ENCODE data around the gene MAN1B1.

The MAN1B1 gene

GRCh38 chr9:137088121-137088520 lies 1.3 kb downstream of the MAN1B1 start:
- no peak for DNase-seq

DNA sequence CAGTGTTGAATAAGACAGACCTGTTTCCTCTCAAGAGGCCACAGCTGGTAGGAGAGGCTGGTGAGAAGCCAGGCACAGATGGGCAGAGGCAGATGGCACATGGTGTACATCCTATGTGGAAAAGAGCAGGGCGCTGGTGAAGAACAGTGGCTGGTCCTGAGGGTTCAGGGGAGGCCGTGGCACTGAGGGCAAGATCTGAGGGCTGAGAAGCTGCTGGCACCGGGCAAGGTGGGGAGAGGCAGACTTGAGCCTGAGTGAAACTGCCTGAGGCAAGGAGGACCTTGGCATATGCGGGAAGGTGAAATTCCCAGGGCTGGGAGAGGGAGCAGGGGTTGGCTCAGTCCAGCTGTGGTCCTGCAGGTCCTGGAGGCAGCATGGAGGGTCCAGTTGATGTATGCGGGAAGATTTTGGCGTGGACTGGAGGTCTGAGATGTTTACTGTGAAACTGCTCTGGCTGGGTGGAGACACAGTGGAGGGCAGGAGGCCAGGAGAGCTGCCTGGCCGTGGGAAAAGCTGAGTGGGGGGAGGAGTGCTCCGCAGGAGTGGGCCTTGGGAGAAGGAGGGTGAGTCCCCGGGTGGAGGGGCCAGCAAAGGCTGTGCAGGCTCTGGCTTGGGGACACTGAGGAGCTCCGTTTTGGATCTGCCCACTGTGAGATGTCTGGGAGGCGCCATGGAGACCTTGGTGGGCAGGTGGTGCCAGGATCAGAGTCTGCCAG lies 2.6 kb downstream of the MAN1B1 start:
- DNase-seq = no peak

DNA sequence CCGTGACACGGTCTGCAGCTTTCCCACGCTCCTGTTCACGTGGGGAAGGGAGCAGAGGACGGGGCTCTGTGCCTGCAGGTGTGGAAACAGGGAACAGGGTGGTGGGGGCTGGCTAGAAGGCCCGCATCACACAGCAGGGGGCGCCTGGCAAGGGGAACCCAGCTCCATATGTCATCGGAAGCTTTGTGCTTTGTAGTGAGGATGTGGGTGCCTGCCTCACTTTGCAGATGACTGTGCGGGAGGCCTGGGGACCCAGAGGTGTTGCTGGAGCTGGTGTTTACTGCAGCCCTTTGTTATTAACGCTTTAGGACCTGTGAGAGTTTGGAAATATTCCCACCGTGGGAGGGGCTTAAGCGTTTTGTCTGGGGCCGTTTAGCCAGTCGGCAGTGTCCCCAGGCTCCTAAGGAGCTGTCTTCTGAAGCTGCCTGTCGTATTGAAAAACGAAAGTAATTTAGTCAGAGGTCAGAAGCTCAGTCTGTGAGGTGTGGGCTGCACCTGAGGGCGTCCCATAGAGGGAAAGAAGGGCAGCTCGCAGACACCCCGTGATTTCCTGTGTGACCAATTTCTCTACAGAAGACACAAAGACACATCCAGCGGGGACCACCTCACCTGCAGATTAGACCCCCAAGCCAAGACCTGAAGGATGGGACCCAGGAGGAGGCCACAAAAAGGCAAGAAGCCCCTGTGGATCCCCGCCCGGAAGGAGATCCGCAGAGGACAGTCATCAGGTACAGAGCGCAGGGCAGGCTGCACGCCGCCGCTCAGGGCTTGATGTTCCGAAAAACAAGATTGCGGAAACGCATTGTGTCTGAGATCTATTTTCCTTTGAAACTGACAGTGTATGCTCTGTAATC lies 9.1 kb downstream of the MAN1B1 start:
- DNase-seq = peak; percentile 85

GRCh38 chr9:137096785-137097546 lies 10.2 kb downstream of the MAN1B1 start:
- DNase-seq = no peak

DNA sequence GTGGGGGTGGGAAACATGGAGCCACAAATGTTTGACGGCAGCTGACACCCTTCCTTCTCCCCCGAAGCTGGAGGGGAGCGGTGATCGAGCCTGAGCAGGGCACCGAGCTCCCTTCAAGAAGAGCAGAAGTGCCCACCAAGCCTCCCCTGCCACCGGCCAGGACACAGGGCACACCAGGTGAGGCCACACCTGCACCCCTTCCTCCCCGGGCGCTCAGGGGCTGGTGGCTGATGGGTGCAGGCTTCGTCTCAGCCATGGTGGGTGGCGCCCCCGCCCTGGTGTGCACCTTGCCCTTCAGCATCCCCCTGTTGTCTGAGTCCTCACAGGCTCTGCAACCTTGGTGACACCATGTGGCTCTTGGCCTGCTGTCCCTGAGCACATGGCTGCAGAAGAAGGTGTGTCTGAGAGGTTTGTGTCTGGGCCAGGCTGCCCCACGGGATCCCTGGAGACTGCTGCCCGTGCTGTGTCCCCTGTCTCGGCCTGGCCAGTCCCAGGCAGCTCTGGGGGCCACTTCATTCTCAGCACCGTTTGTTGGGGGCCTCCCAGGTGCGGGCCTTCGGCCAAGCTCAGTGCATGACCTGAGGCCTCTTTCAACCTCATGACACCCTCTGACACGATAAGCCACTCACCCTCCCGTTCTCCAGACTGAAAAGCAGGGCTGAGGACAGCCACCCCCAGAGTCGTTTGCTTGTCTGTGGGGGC lies 11.1 kb downstream of the MAN1B1 start:
- no peak for DNase-seq

GRCh38 chr9:137099231-137099630 lies 12.4 kb downstream of the MAN1B1 start:
- no peak for DNase-seq

- no peak for DNase-seq
These were observed 16.6 kb downstream of the MAN1B1 start for GRCh38 chr9:137103206-137103999.

DNA sequence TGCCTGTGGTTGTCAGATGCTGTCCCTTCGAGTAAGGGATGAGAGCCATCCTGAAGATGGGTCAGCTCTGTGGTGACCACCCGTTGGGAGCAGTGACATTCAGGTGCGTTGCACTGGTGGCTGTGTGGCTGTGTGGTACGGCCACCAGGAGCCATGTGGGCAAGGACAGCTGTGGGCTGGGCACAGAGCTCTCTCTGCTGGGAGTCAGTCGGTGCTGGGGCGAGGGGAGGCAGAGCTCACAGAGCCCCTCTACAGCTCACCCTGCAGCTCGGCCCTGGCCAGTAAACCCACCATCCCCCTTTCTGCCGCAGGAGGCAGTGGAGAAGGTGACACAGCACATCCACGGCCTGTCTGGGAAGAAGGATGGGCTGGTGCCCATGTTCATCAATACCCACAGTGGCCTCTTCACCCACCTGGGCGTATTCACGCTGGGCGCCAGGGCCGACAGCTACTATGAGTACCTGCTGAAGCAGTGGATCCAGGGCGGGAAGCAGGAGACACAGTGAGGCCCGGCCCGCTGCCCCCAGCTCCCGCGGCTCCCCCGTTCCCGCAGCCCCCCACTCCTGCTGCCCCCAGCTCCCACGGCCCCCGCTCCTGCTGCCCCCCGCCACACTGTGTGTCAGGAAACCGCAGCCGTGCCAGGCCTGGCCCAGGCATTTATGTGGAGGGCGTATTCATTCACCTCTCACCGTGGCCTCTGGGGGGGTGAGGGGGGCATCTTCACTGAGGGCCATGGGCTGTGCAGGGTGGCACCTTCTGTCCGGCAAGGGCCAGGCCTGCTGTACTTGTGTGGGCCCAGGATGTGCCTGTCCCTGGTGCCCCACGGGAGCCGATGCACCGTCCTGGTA lies 19.3 kb downstream of the MAN1B1 start:
- DNase-seq = no peak

GRCh38 chr9:137106662-137107250 lies 20.0 kb downstream of the MAN1B1 start:
- no peak for DNase-seq

- DNase-seq = no peak
These were observed 20.6 kb downstream of the MAN1B1 start for GRCh38 chr9:137107312-137107921.

GRCh38 chr9:137107982-137108381 lies 21.2 kb downstream of the MAN1B1 start:
- DNase-seq = no peak

DNA sequence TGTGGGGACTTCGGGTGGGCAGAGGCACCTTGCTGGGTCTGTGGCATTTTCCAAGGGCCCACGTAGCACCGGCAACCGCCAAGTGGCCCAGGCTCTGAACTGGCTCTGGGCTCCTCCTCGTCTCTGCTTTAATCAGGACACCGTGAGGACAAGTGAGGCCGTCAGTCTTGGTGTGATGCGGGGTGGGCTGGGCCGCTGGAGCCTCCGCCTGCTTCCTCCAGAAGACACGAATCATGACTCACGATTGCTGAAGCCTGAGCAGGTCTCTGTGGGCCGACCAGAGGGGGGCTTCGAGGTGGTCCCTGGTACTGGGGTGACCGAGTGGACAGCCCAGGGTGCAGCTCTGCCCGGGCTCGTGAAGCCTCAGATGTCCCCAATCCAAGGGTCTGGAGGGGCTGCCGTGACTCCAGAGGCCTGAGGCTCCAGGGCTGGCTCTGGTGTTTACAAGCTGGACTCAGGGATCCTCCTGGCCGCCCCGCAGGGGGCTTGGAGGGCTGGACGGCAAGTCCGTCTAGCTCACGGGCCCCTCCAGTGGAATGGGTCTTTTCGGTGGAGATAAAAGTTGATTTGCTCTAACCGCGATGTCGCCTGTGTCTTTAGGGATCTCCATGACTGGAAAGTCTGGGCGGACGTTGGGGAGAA lies 21.9 kb downstream of the MAN1B1 start:
- no peak for DNase-seq

- no peak for DNase-seq
These were observed 22.7 kb downstream of the MAN1B1 start for GRCh38 chr9:137109250-137110146.

DNA sequence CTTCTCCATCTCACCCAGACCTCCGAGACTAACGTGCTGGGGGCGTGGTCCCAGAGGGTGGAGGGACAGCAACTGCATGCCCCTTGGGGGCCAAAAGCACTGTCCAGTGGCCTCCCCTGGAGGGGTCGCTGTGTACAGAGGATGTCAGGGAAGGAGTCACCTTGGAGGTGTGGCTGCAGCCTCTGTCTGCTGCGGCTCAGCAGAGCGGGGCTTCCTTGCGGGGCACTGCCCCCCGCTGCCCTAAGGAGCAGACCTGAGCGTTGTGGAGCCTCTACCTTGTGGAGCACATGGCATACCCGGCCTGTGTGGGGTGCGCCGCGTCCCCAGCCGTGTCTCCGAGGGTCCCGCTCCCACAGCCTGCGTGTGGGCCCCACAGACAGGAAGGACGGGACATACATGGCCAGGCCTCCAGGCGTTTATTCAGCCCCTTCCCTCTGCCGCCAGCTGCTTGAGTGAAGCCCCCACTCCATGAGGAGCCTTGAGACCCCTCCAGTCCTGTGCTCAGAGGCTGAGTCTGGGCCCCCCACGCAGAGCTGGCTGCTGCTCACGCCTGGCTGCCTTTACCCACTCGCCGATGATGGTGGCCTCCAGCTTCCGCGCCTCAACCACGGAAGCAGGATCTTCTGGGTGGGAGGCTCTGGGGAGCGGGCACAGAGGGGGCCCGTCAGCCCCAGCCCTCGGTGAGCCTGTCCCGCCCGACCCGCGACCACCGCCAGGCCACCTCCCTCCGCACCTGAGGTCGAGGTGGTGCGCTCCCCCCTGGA lies 23.5 kb downstream of the MAN1B1 start:
- DNase-seq = no peak

DNA sequence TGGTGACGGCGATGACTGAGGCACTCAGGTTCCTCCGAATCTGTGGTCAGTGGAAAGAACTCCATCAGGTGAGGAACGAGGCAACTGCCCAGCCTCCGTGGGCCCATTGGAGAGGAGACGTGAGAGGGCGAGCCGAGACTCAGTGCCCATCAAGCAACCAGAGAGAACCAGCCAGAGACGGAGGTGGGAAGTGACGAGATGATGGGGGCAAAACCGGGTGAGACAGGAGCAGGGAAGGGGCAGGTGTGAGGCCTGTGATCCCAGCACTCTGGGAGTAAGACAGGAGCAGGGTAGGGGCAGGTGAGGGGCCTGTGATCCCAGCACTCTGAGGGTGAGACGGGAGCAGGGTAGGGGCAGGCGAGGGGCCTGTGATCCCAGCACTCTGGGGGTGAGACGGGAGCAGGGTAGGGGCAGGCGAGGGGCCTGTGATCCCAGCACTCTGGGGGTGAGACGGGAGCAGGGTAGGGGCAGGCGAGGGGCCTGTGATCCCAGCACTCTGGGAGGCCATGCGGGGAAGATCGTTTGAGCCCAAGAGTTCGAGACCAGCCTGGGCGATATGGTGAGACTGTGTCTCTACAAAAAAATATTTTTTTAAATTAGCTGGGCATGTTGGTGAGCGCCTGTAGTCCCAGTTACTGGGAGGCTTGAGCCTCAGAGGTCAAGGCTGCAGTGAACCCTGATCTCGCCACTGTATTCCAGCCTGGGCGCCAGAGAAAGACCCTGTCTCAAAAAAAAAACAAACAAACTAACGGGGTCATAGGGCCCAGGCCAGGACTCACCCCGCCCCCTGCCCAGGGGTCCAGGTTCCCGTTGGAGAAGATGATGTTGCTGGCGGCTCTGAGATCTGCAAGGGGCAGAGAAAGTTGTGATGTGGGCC lies 24.4 kb downstream of the MAN1B1 start:
- no peak for DNase-seq

GRCh38 chr9:137111788-137112563 lies 25.2 kb downstream of the MAN1B1 start:
- DNase-seq = no peak

Measured in NCI-H2107 (cell line).